ENCODE data around the gene CYFIP2.

- TF ChIP-seq CTCF (IDR thresholded peaks at IDR 0.05) (no peak), POLR2A (IDR thresholded peaks at IDR 0.05) (no peak)
Observed at GRCh38 chr5:157365732-157366131, 99.8 kb downstream of the CYFIP2 start.

All from adrenal gland (tissue), 5 donors.